ENCODE measurements around the gene NACC2.

- TF ChIP-seq CTCF (conservative IDR thresholded peaks at IDR 0.05; ENCODE audit: low read depth in 2 of 2) (no peak), JUNB (IDR thresholded peaks at IDR 0.05; ENCODE audit: unreplicated experiment) (no peak), EZH2phosphoT487 (IDR thresholded peaks at IDR 0.05; ENCODE audit: unreplicated experiment) (no peak), EZH2 (IDR thresholded peaks at IDR 0.05; ENCODE audit: low read depth, unreplicated experiment) (no peak), POLR2AphosphoS5 (IDR thresholded peaks at IDR 0.05; ENCODE audit: low read depth) (no peak), CREB1 (CRISPR knock-in tag; IDR thresholded peaks at IDR 0.05; ENCODE audit: low read depth) (no peak), NANOG (IDR thresholded peaks at IDR 0.05; ENCODE audit: borderline replicate concordance) (no peak), ZNF114 (CRISPR knock-in tag; IDR thresholded peaks at IDR 0.05) (no peak), ZNF331 (CRISPR knock-in tag; IDR thresholded peaks at IDR 0.05; ENCODE audit: low read depth) (no peak)
- TF ChIP-seq, protein P1, sequence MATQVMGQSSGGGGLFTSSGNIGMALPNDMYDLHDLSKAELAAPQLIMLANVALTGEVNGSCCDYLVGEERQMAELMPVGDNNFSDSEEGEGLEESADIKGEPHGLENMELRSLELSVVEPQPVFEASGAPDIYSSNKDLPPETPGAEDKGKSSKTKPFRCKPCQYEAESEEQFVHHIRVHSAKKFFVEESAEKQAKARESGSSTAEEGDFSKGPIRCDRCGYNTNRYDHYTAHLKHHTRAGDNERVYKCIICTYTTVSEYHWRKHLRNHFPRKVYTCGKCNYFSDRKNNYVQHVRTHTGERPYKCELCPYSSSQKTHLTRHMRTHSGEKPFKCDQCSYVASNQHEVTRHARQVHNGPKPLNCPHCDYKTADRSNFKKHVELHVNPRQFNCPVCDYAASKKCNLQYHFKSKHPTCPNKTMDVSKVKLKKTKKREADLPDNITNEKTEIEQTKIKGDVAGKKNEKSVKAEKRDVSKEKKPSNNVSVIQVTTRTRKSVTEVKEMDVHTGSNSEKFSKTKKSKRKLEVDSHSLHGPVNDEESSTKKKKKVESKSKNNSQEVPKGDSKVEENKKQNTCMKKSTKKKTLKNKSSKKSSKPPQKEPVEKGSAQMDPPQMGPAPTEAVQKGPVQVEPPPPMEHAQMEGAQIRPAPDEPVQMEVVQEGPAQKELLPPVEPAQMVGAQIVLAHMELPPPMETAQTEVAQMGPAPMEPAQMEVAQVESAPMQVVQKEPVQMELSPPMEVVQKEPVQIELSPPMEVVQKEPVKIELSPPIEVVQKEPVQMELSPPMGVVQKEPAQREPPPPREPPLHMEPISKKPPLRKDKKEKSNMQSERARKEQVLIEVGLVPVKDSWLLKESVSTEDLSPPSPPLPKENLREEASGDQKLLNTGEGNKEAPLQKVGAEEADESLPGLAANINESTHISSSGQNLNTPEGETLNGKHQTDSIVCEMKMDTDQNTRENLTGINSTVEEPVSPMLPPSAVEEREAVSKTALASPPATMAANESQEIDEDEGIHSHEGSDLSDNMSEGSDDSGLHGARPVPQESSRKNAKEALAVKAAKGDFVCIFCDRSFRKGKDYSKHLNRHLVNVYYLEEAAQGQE (IDR thresholded peaks at IDR 0.05; ENCODE audit: unreplicated experiment), result no peak
- TF ChIP-seq, protein P2, sequence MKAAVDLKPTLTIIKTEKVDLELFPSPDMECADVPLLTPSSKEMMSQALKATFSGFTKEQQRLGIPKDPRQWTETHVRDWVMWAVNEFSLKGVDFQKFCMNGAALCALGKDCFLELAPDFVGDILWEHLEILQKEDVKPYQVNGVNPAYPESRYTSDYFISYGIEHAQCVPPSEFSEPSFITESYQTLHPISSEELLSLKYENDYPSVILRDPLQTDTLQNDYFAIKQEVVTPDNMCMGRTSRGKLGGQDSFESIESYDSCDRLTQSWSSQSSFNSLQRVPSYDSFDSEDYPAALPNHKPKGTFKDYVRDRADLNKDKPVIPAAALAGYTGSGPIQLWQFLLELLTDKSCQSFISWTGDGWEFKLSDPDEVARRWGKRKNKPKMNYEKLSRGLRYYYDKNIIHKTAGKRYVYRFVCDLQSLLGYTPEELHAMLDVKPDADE (IDR thresholded peaks at IDR 0.05), result no peak
Observed at GRCh38 chr9:135956802-135957174, 138.3 kb downstream of the NACC2 start.
